Neural progenitor cell (in vitro differentiated cells): ENCODE measurements around the gene ELMOD1.

ENCODE experiments used
- EZH2 ChIP-seq: fragments of 200-600 bp; sonication (generic); IDR thresholded peaks from 2 replicates; pipeline ENCODE4 v1.6.1; 2017; ENCODE audit warnings: antibody characterized with exemption, mild to moderate bottlenecking, moderate library complexity
- EZH2phosphoT487 ChIP-seq: fragments of 200-600 bp; sonication (generic); IDR thresholded peaks from 2 replicates; pipeline ENCODE4 v1.6.1; 2017; ENCODE audit warnings: antibody characterized with exemption
- TF ChIP-seq, protein P1 (sequence below): fragments of 200-600 bp; sonication (generic); IDR thresholded peaks from 2 replicates; pipeline ENCODE4 v1.5.1; 2017; ENCODE audit warnings: antibody characterized with exemption, mild to moderate bottlenecking

DNA sequence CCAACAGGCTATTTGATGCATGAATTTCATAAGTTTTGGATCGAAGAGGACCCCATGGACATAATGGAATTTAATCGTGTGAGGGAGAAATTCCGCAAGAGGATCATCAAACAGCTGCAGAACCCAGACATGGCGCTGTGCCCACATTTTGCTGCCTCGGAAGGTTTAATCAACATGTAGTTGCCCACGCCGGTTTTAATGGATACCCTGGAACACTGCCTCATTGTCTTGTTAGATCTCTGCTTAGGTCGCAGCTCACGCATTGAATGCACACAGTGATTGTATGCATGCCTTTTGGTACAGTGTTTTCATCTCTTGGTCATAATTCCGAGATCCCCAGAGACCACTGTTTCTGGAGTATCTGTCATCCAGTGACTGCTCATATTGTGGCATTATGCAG, 74.1 kb downstream of the ELMOD1 start:
- TF ChIP-seq EZH2: no peak
- TF ChIP-seq, protein P1, sequence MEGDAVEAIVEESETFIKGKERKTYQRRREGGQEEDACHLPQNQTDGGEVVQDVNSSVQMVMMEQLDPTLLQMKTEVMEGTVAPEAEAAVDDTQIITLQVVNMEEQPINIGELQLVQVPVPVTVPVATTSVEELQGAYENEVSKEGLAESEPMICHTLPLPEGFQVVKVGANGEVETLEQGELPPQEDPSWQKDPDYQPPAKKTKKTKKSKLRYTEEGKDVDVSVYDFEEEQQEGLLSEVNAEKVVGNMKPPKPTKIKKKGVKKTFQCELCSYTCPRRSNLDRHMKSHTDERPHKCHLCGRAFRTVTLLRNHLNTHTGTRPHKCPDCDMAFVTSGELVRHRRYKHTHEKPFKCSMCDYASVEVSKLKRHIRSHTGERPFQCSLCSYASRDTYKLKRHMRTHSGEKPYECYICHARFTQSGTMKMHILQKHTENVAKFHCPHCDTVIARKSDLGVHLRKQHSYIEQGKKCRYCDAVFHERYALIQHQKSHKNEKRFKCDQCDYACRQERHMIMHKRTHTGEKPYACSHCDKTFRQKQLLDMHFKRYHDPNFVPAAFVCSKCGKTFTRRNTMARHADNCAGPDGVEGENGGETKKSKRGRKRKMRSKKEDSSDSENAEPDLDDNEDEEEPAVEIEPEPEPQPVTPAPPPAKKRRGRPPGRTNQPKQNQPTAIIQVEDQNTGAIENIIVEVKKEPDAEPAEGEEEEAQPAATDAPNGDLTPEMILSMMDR: no peak
- no peak for TF ChIP-seq EZH2phosphoT487
